Lower lobe of right lung (tissue), 2 donors: ENCODE measurements around the gene USF2. TPM values are rescaled to one million over a fixed set of nuclear protein-coding genes. Genes with fewer than 3 reads are reported as not detected.

Experiments used
- ATAC-seq, 2 donors: fragments of 200-7000 bp; cut with Tn5 transposase; one replicate each; pipeline ENCODE4 v1.9.1; 2020 to 2022; ENCODE audit warnings: mild to moderate bottlenecking in 2 of 2, moderate library complexity in 2 of 2
- DNase-seq: peaks from one replicate; pipeline ENCODE4 v3.0.0-alpha.2; 2020
- H3K27ac ChIP-seq: fragments of 200-600 bp; one replicate; pipeline ENCODE4 v1.8.0; 2022
- H3K27me3 ChIP-seq: fragments of 200-600 bp; one replicate; pipeline ENCODE4 v1.8.0; 2022; ENCODE audit warnings: low read depth
- H3K36me3 ChIP-seq: fragments of 200-600 bp; one replicate; pipeline ENCODE4 v1.8.0; 2022; ENCODE audit warnings: mild to moderate bottlenecking
- H3K4me1 ChIP-seq: fragments of 200-600 bp; one replicate; pipeline ENCODE4 v1.8.0; 2022
- H3K4me3 ChIP-seq: fragments of 200-600 bp; one replicate; pipeline ENCODE4 v1.8.0; 2022; ENCODE audit warnings: mild to moderate bottlenecking
- H3K9me3 ChIP-seq: fragments of 200-600 bp; one replicate; pipeline ENCODE4 v1.8.0; 2022
- CTCF ChIP-seq: fragments of 200-600 bp; IDR thresholded peaks from one replicate; pipeline ENCODE4 v1.8.0; 2022; ENCODE audit warnings: antibody characterized with exemption, mild to moderate bottlenecking
- intact Hi-C: fragments of 100-400 bp; cut with DNase I; formaldehyde crosslinking; loops from one replicate; pipeline ENCODE4 v1.11.0; 2022
- total RNA-seq: library from RNA; stranded (reverse); fragmentation: NEBNext Ultra II Directional; extraction: Animal tissue kit (Norgen Biotek cat#: 25700); gene quantifications from one replicate; pipeline ENCODE4 v1.2.1, GENCODE V29; 2021
- donor health status: DM: no; HTN: yes; CAD: no; lungs with severe emphysema.

USF2 gene
- total RNA-seq, 1 donor from 2014 or later, result 171 TPM

- peaks cover 52% of the 10 kb centered on the region for H3K36me3 ChIP-seq
- H3K4me1 ChIP-seq, result peaks cover 57% of the 10 kb centered on the region
- DNase-seq, result peak; percentile 52
- H3K4me3 ChIP-seq, result peak overlapping the region; percentile 90
- peak; percentile 1 to 4 for ATAC-seq
- H3K27ac ChIP-seq, result peak overlapping the region; percentile 93
- no peak for TF ChIP-seq CTCF
- intact Hi-C loops, result no loop called here
- H3K27me3 ChIP-seq, result no peaks in the 10 kb centered on the region
- H3K9me3 ChIP-seq, result no peaks in the 10 kb centered on the region
These were observed 2.0 kb upstream of the USF2 start for GRCh38 chr19:35266520-35267352.

GRCh38 chr19:35267353-35267817 is 1.4 kb upstream of the USF2 start:
- Histone ChIP-seq H3K4me3 (peak overlapping the region; percentile 90), H3K36me3 (peaks cover 55% of the 10 kb centered on the region), H3K9me3 (no peaks in the 10 kb centered on the region), H3K27ac (peak overlapping the region; percentile 93), H3K4me1 (peaks cover 52% of the 10 kb centered on the region), H3K27me3 (no peaks in the 10 kb centered on the region)
- DNase-seq (peak; percentile 74), ATAC-seq (peak; percentile 24 to 54)
- TF ChIP-seq CTCF, result no peak
- intact Hi-C loops, result no loop called here

- no peak for TF ChIP-seq CTCF
- intact Hi-C loops, result no loop called here
- DNase-seq (peak; percentile 88), ATAC-seq (peak; percentile 81 to 85)
- Histone ChIP-seq H3K27me3 (no peaks in the 10 kb centered on the region), H3K4me1 (peaks cover 52% of the 10 kb centered on the region), H3K9me3 (no peaks in the 10 kb centered on the region), H3K36me3 (peaks cover 55% of the 10 kb centered on the region), H3K27ac (peak overlapping the region; percentile 93), H3K4me3 (peak overlapping the region; percentile 90)
These were observed 785 bp upstream of the USF2 start for GRCh38 chr19:35267818-35268535.

- intact Hi-C loops, result no loop called here
- peak; percentile 85 for TF ChIP-seq CTCF
- DNase-seq (peak; percentile 92), ATAC-seq (peak; percentile 68 to 74)
- H3K27ac ChIP-seq, result peak overlapping the region; percentile 88
- H3K36me3 ChIP-seq, result peaks cover 57% of the 10 kb centered on the region
- H3K9me3 ChIP-seq, result no peaks in the 10 kb centered on the region
- no peaks in the 10 kb centered on the region for H3K27me3 ChIP-seq
- peak overlapping the region; percentile 66 for H3K4me3 ChIP-seq
- H3K4me1 ChIP-seq, result peaks cover 45% of the 10 kb centered on the region
These were observed 816 bp downstream of the USF2 start for GRCh38 chr19:35269438-35270117.

- Histone ChIP-seq H3K27me3 (no peaks in the 10 kb centered on the region), H3K4me1 (peaks cover 37% of the 10 kb centered on the region), H3K9me3 (no peaks in the 10 kb centered on the region), H3K4me3 (peak overlapping the region; percentile 66), H3K27ac (no peak overlapping the region), H3K36me3 (peaks cover 60% of the 10 kb centered on the region)
- intact Hi-C loops, result no loop called here
- no peak for TF ChIP-seq CTCF
- no peak for DNase-seq
- no peak for ATAC-seq
These were observed 1.6 kb downstream of the USF2 start for GRCh38 chr19:35270381-35270811.
